OCI-LY3 (cell line): ENCODE measurements around the gene STX4.

Source experiments
- EZH2phosphoT487 ChIP-seq: fragments of 200-600 bp; shearing (Covaris generic); IDR thresholded peaks from 2 replicates; pipeline ENCODE4 v1.6.1; 2018; ENCODE audit warnings: antibody characterized with exemption, mixed run types, low read depth
- TF ChIP-seq, protein P1 (sequence below): fragments of 200-600, 300-600 bp; sonication (generic); IDR thresholded peaks from 2 replicates; pipeline ENCODE4 v1.5.1; 2014; ENCODE audit warnings: antibody characterized with exemption, low read length, low read depth

DNA sequence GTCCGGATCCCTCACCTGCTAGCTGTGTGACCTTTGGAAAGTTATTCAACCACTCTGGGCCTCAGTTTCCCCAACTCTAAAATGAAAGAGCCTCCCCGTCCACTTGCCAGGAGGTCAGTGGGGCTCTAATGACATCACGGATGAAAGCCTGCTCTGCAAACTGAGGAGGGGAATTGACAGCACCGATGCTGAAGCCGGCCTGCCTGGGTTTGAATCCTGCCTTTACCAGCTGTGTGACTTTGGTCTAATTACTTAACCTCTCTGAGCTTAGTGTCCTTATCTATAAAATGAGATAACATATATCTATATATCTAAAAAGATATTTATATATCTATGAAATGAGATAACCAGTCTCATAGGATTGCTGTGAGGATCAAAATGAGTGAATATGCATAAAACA is 24.8 kb upstream of the STX4 start:
- TF ChIP-seq, protein P1, sequence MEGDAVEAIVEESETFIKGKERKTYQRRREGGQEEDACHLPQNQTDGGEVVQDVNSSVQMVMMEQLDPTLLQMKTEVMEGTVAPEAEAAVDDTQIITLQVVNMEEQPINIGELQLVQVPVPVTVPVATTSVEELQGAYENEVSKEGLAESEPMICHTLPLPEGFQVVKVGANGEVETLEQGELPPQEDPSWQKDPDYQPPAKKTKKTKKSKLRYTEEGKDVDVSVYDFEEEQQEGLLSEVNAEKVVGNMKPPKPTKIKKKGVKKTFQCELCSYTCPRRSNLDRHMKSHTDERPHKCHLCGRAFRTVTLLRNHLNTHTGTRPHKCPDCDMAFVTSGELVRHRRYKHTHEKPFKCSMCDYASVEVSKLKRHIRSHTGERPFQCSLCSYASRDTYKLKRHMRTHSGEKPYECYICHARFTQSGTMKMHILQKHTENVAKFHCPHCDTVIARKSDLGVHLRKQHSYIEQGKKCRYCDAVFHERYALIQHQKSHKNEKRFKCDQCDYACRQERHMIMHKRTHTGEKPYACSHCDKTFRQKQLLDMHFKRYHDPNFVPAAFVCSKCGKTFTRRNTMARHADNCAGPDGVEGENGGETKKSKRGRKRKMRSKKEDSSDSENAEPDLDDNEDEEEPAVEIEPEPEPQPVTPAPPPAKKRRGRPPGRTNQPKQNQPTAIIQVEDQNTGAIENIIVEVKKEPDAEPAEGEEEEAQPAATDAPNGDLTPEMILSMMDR, result no peak
- TF ChIP-seq EZH2phosphoT487, result no peak
